SK-N-SH (cell line): ENCODE measurements around the gene CDC25A. TPM values are rescaled to one million over a fixed set of nuclear protein-coding genes. Genes with fewer than 3 reads are reported as not detected.

Experiments used
- CTCF ChIA-PET: fragments of 300-600, 350-600 bp; formaldehyde crosslinking; extraction: SDS; loops from one replicate; lab custom pipeline; 2021; lab: Yijun Ruan, JAX
- POLR2A ChIA-PET: fragments of 350-600 bp; sonication (Branson Sonifier 250); formaldehyde crosslinking; extraction: SDS; loops from one replicate; lab custom pipeline; 2020; ENCODE audit warnings: antibody characterized with exemption, inconsistent platforms; lab: Yijun Ruan, JAX
- DNase-seq: peaks from one replicate; pipeline ENCODE4 v3.0.0; 2012
- H2AFZ ChIP-seq: fragments of 200-600 bp; sonication (generic); 2 replicates; pipeline ENCODE4 v1.8.1; 2016; ENCODE audit warnings: antibody characterized with exemption, mild to moderate bottlenecking, low read depth
- H3F3A ChIP-seq: fragments of 200-600 bp; sonication (generic); replicated peaks from 2 replicates; pipeline ENCODE3; 2016; ENCODE audit warnings: antibody characterized with exemption, mild to moderate bottlenecking; ENCODE audit not compliant: insufficient read depth
- H3K27ac ChIP-seq, 2 experiments: fragments of 200-500 bp in 1 of 2; fragments of 200-600 bp in 1 of 2; sonication (Bioruptor generic) in 1 of 2; sonication (generic), shearing (Covaris generic) in 1 of 2; 2 replicates each; pipeline versions ENCODE4 v1.5.1 to v1.6.1; 2014 to 2016; ENCODE audit warnings: low read depth in 2 of 2, inconsistent platforms in 1 of 2, low read length in 1 of 2, mild to moderate bottlenecking in 1 of 2, mixed read lengths in 1 of 2
- H3K27me3 ChIP-seq: fragments of 200-600 bp; sonication (generic), shearing (Covaris generic); 2 replicates; pipeline ENCODE4 v1.6.1; 2016; ENCODE audit warnings: mixed run types; ENCODE audit not compliant: insufficient read depth
- H3K36me3 ChIP-seq, 2 experiments: fragments of 200-500 bp in 1 of 2; fragments of 200-600 bp in 1 of 2; sonication (Bioruptor generic) in 1 of 2; sonication (generic) in 1 of 2; replicated peaks in 1 of 2; 2 replicates each; pipeline versions ENCODE3 to v1.5.1; 2014 to 2016; ENCODE audit warnings: low read length in 1 of 2, mild to moderate bottlenecking in 1 of 2; ENCODE audit not compliant: insufficient read depth in 2 of 2, control insufficient read depth in 1 of 2
- H3K4me1 ChIP-seq, 2 experiments: fragments of 200-500 bp in 1 of 2; fragments of 200-600 bp in 1 of 2; sonication (Bioruptor generic) in 1 of 2; sonication (generic), shearing (Covaris generic) in 1 of 2; 2 replicates each; pipeline versions ENCODE4 v1.5.1 to v1.6.1; 2014 to 2016; ENCODE audit warnings: low read depth in 1 of 2, low read length in 1 of 2, mixed run types in 1 of 2; ENCODE audit not compliant: insufficient read depth in 2 of 2, control insufficient read depth in 1 of 2
- H3K4me2 ChIP-seq: fragments of 200-600 bp; sonication (generic), shearing (Covaris generic); 2 replicates; pipeline ENCODE4 v1.6.1; 2017; ENCODE audit warnings: mixed run types
- H3K4me3 ChIP-seq, 2 experiments: fragments of 200-500 bp in 1 of 2; fragments of 200-600 bp in 1 of 2; sonication (Bioruptor generic) in 1 of 2; sonication (generic), shearing (Covaris generic) in 1 of 2; 2 replicates each; pipeline versions ENCODE4 v1.5.1 to v1.8.1; 2014 to 2016; ENCODE audit warnings: low read depth in 2 of 2, inconsistent platforms in 1 of 2, low read length in 1 of 2, mild to moderate bottlenecking in 1 of 2, mixed read lengths in 1 of 2, moderate library complexity in 1 of 2
- H3K79me2 ChIP-seq: fragments of 200-600 bp; sonication (generic); 2 replicates; pipeline ENCODE4 v1.8.1; 2017; ENCODE audit warnings: mild to moderate bottlenecking; ENCODE audit not compliant: insufficient read depth
- H3K9ac ChIP-seq: fragments of 200-600 bp; sonication (generic); 2 replicates; pipeline ENCODE4 v1.6.1; 2017; ENCODE audit warnings: mixed run types
- H3K9me2 ChIP-seq: fragments of 200-600 bp; sonication (generic); 2 replicates; pipeline ENCODE4 v1.6.1; 2017; ENCODE audit warnings: mixed run types
- H3K9me3 ChIP-seq: fragments of 200-600 bp; sonication (generic); 2 replicates; pipeline ENCODE4 v1.6.1; 2017; ENCODE audit warnings: mixed run types, mild to moderate bottlenecking, moderate library complexity
- H4K20me1 ChIP-seq: fragments of 200-600 bp; sonication (generic); 2 replicates; pipeline ENCODE4 v1.6.1; 2017; ENCODE audit warnings: mild to moderate bottlenecking, mixed run types; ENCODE audit not compliant: insufficient read depth
- CHD2 ChIP-seq: fragments of 150-350 bp; IDR thresholded peaks from 2 replicates; pipeline ENCODE4 v1.6.1; 2018; ENCODE audit warnings: low read length; ENCODE audit not compliant: partially characterized antibody
- ELF1 ChIP-seq: IDR thresholded peaks from 2 replicates; pipeline ENCODE4 v1.4.0; 2012
- EP300 ChIP-seq, 2 experiments: IDR thresholded peaks; 2 replicates each; pipeline versions ENCODE4 v1.4.0 to v1.6.1; 2012; ENCODE audit warnings: borderline replicate concordance in 1 of 2, low read depth in 1 of 2, low read length in 1 of 2
- EZH2phosphoT487 ChIP-seq: fragments of 200-600 bp; sonication (generic); IDR thresholded peaks from 2 replicates; pipeline ENCODE4 v1.6.1; 2017; ENCODE audit warnings: low read depth, mixed run types, mild to moderate bottlenecking, antibody characterized with exemption, moderate library complexity, borderline replicate concordance
- FOSL2 ChIP-seq: IDR thresholded peaks from 2 replicates; pipeline ENCODE4 v1.4.0; 2012; ENCODE audit warnings: low read depth, mild to moderate bottlenecking, moderate library complexity, borderline replicate concordance
- FOXJ3 ChIP-seq: sonication (generic); formaldehyde crosslinking; IDR thresholded peaks from 2 replicates; pipeline ENCODE4 v1.5.1; 2020; ENCODE audit warnings: mild to moderate bottlenecking, missing genetic modification reagents
- FOXM1 ChIP-seq: IDR thresholded peaks from 2 replicates; pipeline ENCODE4 v1.4.0; 2012; ENCODE audit warnings: low read depth, mild to moderate bottlenecking
- GABPA ChIP-seq: IDR thresholded peaks from 2 replicates; pipeline ENCODE4 v1.4.0; 2012; ENCODE audit warnings: low read depth, mild to moderate bottlenecking
- MXI1 ChIP-seq: IDR thresholded peaks from 2 replicates; pipeline ENCODE4 v1.6.1; 2012; ENCODE audit warnings: mild to moderate bottlenecking, low read depth, low read length, improper control_type of control experiment
- RAD21 ChIP-seq: IDR thresholded peaks from 2 replicates; pipeline ENCODE4 v1.6.1; 2012; ENCODE audit warnings: mild to moderate bottlenecking, low read length
- RCOR1 ChIP-seq: fragments of 150-350 bp; IDR thresholded peaks from 2 replicates; pipeline ENCODE4 v1.6.1; 2017; ENCODE audit warnings: antibody characterized with exemption, low read length
- RFX5 ChIP-seq: IDR thresholded peaks from 2 replicates; pipeline ENCODE4 v1.6.1; 2012; ENCODE audit warnings: mild to moderate bottlenecking, improper control_type of control experiment, low read length
- WGBS: methylation state at CpG from one replicate; pipeline ENCODE4 v1.1.6; 2017; ENCODE audit warnings: low lambda C conversion rate; 5-methylcytosine and 5-hydroxymethylcytosine counted together
- polyA plus RNA-seq, 3 experiments: library from polyadenylated mRNA; depleted of rRNA; stranded (reverse); fragments of >200 nt; gene quantifications; 2 replicates each; pipeline ENCODE4 v1.2.3, GENCODE V29; 2012
- TF ChIP-seq, protein P1 (sequence below): IDR thresholded peaks from 2 replicates; pipeline ENCODE4 v1.4.0; 2012; ENCODE audit warnings: low read depth, borderline replicate concordance
- TF ChIP-seq, protein P2 (sequence below): IDR thresholded peaks from 2 replicates; pipeline ENCODE4; 2012
- TF ChIP-seq, protein P3 (sequence below): fragments of 150-350 bp; IDR thresholded peaks from 2 replicates; pipeline ENCODE4 v1.6.1; 2016; ENCODE audit warnings: mild to moderate bottlenecking, low read depth, low read length
- TF ChIP-seq, protein P4 (sequence below): fragments of 200-600 bp; sonication (generic); IDR thresholded peaks from 2 replicates; pipeline ENCODE4 v1.6.1; 2017; ENCODE audit warnings: antibody characterized with exemption, mild to moderate bottlenecking, moderate library complexity
- TF ChIP-seq, protein P5 (sequence below): IDR thresholded peaks from 2 replicates; pipeline ENCODE4 v1.4.0; 2012; ENCODE audit warnings: low read depth

Gene CDC25A
- polyA plus RNA-seq, 1 of the 3 experiments (the other 2 are of a cell fraction) = 3.3 TPM

DNA sequence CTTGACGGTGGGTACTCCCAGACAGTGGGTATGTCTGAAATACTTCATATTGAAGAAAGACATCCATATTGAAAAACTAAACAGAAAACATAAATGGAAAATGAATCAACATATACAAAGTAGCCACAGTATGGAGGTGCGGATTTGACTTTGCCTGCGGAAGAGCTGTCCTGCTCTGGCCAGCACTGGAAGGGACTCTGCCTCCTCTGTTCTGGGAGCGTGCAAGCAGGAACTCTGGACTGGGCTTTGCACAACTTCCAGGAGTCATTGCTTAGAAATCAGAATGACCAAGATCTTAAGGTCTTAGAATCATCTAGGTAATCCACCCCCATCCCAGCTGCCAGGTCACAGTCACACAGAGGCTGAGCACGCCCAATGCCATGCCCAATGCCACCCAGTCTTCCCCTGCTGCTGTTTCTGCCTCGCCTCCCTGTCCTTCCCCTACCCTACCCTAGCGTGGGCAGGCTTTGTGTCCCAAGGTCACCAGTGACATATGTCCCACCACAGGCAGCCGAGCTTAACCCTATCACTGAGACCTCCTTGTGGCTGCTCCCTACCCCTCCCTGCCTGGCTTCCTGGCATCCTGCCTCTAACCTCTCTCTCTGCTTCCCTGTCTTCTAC, 36.3 kb downstream of the CDC25A start:
- WGBS = 61% methylated on average over 8 of the region's 8 CpGs
- Histone ChIP-seq H3K9me3 (no peaks in the 10 kb centered on the region), H3K9ac (no peak overlapping the region), H3K4me2 (no peak overlapping the region), H3K27me3 (no peaks in the 10 kb centered on the region), H3K9me2 (no peaks in the 10 kb centered on the region), H4K20me1 (no peaks in the 10 kb centered on the region), H3K79me2 (no peaks in the 10 kb centered on the region), H3F3A (peaks cover 14% of the 10 kb centered on the region), H2AFZ (peak overlapping the region; percentile 17; the same call in 1 of the 2 replicates), H3K4me1 (peaks cover 0 to 5% of the 10 kb centered on the region in 2 experiments; a peak in 2 of 4 replicates), H3K4me3 (peak overlapping the region in 1 of 2 experiments; percentile 47; a peak in 1 of 4 replicates), H3K36me3 (no peaks in the 10 kb centered on the region), H3K27ac (no peak overlapping the region)
- DNase-seq = no peak
- ChIA-PET POLR2A (interaction anchor here (0.9 to 1.5 kb wide), 3 partner anchors 62 to 326 kb away, joined by 3 to 5 read pairs (median 4); no protein-coding TSS in a partner anchor), CTCF (interaction anchor here (0.6 to 4.8 kb wide), 45 partner anchors 9 to 634 kb away, joined by 3 to 85 read pairs (median 5); partner anchors contain the start of genes CDC25A and MAP4)
- TF ChIP-seq ELF1 (no peak), MXI1 (no peak), EP300 (IDR thresholded peaks at IDR 0.05; ENCODE audit: borderline replicate concordance in 1 of 2, low read depth in 1 of 2, low read length in 1 of 2) (no peak), EZH2phosphoT487 (no peak), GABPA (no peak), RFX5 (no peak), RAD21 (no peak), FOSL2 (no peak), FOXM1 (no peak), CHD2 (no peak), RCOR1 (no peak), FOXJ3 (CRISPR knock-in tag) (no peak)
- TF ChIP-seq, protein P1, sequence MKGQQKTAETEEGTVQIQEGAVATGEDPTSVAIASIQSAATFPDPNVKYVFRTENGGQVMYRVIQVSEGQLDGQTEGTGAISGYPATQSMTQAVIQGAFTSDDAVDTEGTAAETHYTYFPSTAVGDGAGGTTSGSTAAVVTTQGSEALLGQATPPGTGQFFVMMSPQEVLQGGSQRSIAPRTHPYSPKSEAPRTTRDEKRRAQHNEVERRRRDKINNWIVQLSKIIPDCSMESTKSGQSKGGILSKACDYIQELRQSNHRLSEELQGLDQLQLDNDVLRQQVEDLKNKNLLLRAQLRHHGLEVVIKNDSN = no peak
- TF ChIP-seq, protein P2, sequence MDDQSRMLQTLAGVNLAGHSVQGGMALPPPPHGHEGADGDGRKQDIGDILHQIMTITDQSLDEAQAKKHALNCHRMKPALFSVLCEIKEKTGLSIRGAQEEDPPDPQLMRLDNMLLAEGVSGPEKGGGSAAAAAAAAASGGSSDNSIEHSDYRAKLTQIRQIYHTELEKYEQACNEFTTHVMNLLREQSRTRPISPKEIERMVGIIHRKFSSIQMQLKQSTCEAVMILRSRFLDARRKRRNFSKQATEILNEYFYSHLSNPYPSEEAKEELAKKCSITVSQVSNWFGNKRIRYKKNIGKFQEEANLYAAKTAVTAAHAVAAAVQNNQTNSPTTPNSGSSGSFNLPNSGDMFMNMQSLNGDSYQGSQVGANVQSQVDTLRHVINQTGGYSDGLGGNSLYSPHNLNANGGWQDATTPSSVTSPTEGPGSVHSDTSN = no peak
- TF ChIP-seq, protein P3, sequence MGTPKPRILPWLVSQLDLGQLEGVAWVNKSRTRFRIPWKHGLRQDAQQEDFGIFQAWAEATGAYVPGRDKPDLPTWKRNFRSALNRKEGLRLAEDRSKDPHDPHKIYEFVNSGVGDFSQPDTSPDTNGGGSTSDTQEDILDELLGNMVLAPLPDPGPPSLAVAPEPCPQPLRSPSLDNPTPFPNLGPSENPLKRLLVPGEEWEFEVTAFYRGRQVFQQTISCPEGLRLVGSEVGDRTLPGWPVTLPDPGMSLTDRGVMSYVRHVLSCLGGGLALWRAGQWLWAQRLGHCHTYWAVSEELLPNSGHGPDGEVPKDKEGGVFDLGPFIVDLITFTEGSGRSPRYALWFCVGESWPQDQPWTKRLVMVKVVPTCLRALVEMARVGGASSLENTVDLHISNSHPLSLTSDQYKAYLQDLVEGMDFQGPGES = no peak
- TF ChIP-seq, protein P4, sequence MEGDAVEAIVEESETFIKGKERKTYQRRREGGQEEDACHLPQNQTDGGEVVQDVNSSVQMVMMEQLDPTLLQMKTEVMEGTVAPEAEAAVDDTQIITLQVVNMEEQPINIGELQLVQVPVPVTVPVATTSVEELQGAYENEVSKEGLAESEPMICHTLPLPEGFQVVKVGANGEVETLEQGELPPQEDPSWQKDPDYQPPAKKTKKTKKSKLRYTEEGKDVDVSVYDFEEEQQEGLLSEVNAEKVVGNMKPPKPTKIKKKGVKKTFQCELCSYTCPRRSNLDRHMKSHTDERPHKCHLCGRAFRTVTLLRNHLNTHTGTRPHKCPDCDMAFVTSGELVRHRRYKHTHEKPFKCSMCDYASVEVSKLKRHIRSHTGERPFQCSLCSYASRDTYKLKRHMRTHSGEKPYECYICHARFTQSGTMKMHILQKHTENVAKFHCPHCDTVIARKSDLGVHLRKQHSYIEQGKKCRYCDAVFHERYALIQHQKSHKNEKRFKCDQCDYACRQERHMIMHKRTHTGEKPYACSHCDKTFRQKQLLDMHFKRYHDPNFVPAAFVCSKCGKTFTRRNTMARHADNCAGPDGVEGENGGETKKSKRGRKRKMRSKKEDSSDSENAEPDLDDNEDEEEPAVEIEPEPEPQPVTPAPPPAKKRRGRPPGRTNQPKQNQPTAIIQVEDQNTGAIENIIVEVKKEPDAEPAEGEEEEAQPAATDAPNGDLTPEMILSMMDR = no peak
- TF ChIP-seq, protein P5, sequence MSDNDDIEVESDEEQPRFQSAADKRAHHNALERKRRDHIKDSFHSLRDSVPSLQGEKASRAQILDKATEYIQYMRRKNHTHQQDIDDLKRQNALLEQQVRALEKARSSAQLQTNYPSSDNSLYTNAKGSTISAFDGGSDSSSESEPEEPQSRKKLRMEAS = no peak
